Measurements from ENCODE around the gene MAPT. TPM values are rescaled to one million over a fixed set of nuclear protein-coding genes. Genes with fewer than 3 reads are reported as not detected.
"Not testable (repeated sequence)": the region's sequence is repeated elsewhere in the genome, so short reads cannot be mapped to it uniquely, and the experiment has no call there.

MAPT gene
- total and polyA plus RNA-seq, 4 donors: 48.2 to 446 (median 261) TPM

GRCh38 chr17:46012506-46013079, 118.2 kb downstream of the MAPT start:
- no peak for DNase-seq (ENCODE audit: low read depth in 4 of 6, low spot score in 6 of 6)
- no peaks in the 10 kb centered on the region for H3K27me3 ChIP-seq (ENCODE audit: control insufficient read depth, insufficient read depth, low read length)
- no peaks in the 10 kb centered on the region for H3K9me3 ChIP-seq (ENCODE audit: control insufficient read depth, insufficient read depth, low read length)
- H3K27ac ChIP-seq (ENCODE audit: low read depth, low read length): no peak overlapping the region
- H3K4me1 ChIP-seq (ENCODE audit: control insufficient read depth, insufficient read depth, low read length): peaks cover 19% of the 10 kb centered on the region
- 77% methylated on average over 10 of the region's 11 CpGs for WGBS (ENCODE audit: insufficient coverage)
- peaks cover 44% of the 10 kb centered on the region for H3K36me3 ChIP-seq (ENCODE audit: control insufficient read depth, insufficient read depth, low read length)
- no peak overlapping the region for H3K4me3 ChIP-seq (ENCODE audit: low read depth, low read length)

- Histone ChIP-seq H3K4me1 (ENCODE audit: control insufficient read depth, insufficient read depth, low read length) (peaks cover 19% of the 10 kb centered on the region), H3K9me3 (ENCODE audit: control insufficient read depth, insufficient read depth, low read length) (no peaks in the 10 kb centered on the region), H3K36me3 (ENCODE audit: control insufficient read depth, insufficient read depth, low read length) (peaks cover 44% of the 10 kb centered on the region), H3K27ac (ENCODE audit: low read depth, low read length) (no peak overlapping the region), H3K4me3 (ENCODE audit: low read depth, low read length) (no peak overlapping the region), H3K27me3 (ENCODE audit: control insufficient read depth, insufficient read depth, low read length) (no peaks in the 10 kb centered on the region)
- no peak for DNase-seq (ENCODE audit: low read depth in 4 of 6, low spot score in 6 of 6)
- WGBS (ENCODE audit: insufficient coverage): 72% methylated on average over 7 of the region's 7 CpGs
Observed at GRCh38 chr17:46013127-46013501, 118.8 kb downstream of the MAPT start.

GRCh38 chr17:46013502-46014165, 119.3 kb downstream of the MAPT start:
- DNase-seq (ENCODE audit: low read depth in 4 of 6, low spot score in 6 of 6): peak in 1 of 6 donors; percentile 40
- Histone ChIP-seq H3K4me1 (ENCODE audit: control insufficient read depth, insufficient read depth, low read length) (peaks cover 19% of the 10 kb centered on the region), H3K27ac (ENCODE audit: low read depth, low read length) (no peak overlapping the region), H3K27me3 (ENCODE audit: control insufficient read depth, insufficient read depth, low read length) (no peaks in the 10 kb centered on the region), H3K36me3 (ENCODE audit: control insufficient read depth, insufficient read depth, low read length) (peaks cover 45% of the 10 kb centered on the region), H3K9me3 (ENCODE audit: control insufficient read depth, insufficient read depth, low read length) (no peaks in the 10 kb centered on the region), H3K4me3 (ENCODE audit: low read depth, low read length) (no peak overlapping the region)
- WGBS (ENCODE audit: insufficient coverage): 31% methylated on average over 9 of the region's 9 CpGs

- 91% methylated on average over 4 of the region's 8 CpGs for WGBS (ENCODE audit: insufficient coverage)
Observed at GRCh38 chr17:46019408-46019925, 125.1 kb downstream of the MAPT start.

GRCh38 chr17:46020023-46020761, 125.8 kb downstream of the MAPT start:
- peaks cover 48% of the 10 kb centered on the region for H3K36me3 ChIP-seq (ENCODE audit: control insufficient read depth, insufficient read depth, low read length)
- H3K27ac ChIP-seq (ENCODE audit: low read depth, low read length): no peak overlapping the region

More at GRCh38 chr17:46019408-46019925, 125.1 kb downstream of the MAPT start:
- not testable (repeated sequence) for DNase-seq (ENCODE audit: low read depth in 4 of 6, low spot score in 6 of 6); H3K27ac ChIP-seq (ENCODE audit: low read depth, low read length); H3K4me1 ChIP-seq (ENCODE audit: control insufficient read depth, insufficient read depth, low read length); H3K27me3 ChIP-seq (ENCODE audit: control insufficient read depth, insufficient read depth, low read length); H3K4me3 ChIP-seq (ENCODE audit: low read depth, low read length); H3K9me3 ChIP-seq (ENCODE audit: control insufficient read depth, insufficient read depth, low read length)
- peaks cover 42% of the 10 kb centered on the region for H3K36me3 ChIP-seq (ENCODE audit: control insufficient read depth, insufficient read depth, low read length)

GRCh38 chr17:46020998-46021397, 126.6 kb downstream of the MAPT start:
- 85% methylated on average over 11 of the region's 12 CpGs for WGBS (ENCODE audit: insufficient coverage)
- Histone ChIP-seq H3K27me3 (ENCODE audit: control insufficient read depth, insufficient read depth, low read length) (no peaks in the 10 kb centered on the region), H3K36me3 (ENCODE audit: control insufficient read depth, insufficient read depth, low read length) (peaks cover 56% of the 10 kb centered on the region), H3K4me3 (ENCODE audit: low read depth, low read length) (no peak overlapping the region), H3K27ac (ENCODE audit: low read depth, low read length) (no peak overlapping the region), H3K9me3 (ENCODE audit: control insufficient read depth, insufficient read depth, low read length) (no peaks in the 10 kb centered on the region), H3K4me1 (ENCODE audit: control insufficient read depth, insufficient read depth, low read length) (peaks cover 18% of the 10 kb centered on the region)
- no peak for DNase-seq (ENCODE audit: low read depth in 4 of 6, low spot score in 6 of 6)

More at GRCh38 chr17:46020023-46020761, 125.8 kb downstream of the MAPT start:
- WGBS (ENCODE audit: insufficient coverage): 96% methylated on average over 5 of the region's 14 CpGs
- Histone ChIP-seq H3K9me3 (ENCODE audit: control insufficient read depth, insufficient read depth, low read length) (no peaks in the 10 kb centered on the region), H3K4me1 (ENCODE audit: control insufficient read depth, insufficient read depth, low read length) (peaks cover 12% of the 10 kb centered on the region), H3K27me3 (ENCODE audit: control insufficient read depth, insufficient read depth, low read length) (no peaks in the 10 kb centered on the region), H3K4me3 (ENCODE audit: low read depth, low read length) (no peak overlapping the region)
- no peak for DNase-seq (ENCODE audit: low read depth in 4 of 6, low spot score in 6 of 6)

GRCh38 chr17:46023366-46023765, 129.0 kb downstream of the MAPT start:
- 100% methylated on average over 3 of the region's 7 CpGs for WGBS (ENCODE audit: insufficient coverage)
- H3K9me3 ChIP-seq (ENCODE audit: control insufficient read depth, insufficient read depth, low read length); H3K27ac ChIP-seq (ENCODE audit: low read depth, low read length); H3K4me3 ChIP-seq (ENCODE audit: low read depth, low read length); H3K27me3 ChIP-seq (ENCODE audit: control insufficient read depth, insufficient read depth, low read length); DNase-seq (ENCODE audit: low read depth in 4 of 6, low spot score in 6 of 6): not testable (repeated sequence)
- peaks cover 75% of the 10 kb centered on the region for H3K36me3 ChIP-seq (ENCODE audit: control insufficient read depth, insufficient read depth, low read length)
- peaks cover 38% of the 10 kb centered on the region for H3K4me1 ChIP-seq (ENCODE audit: control insufficient read depth, insufficient read depth, low read length)

- WGBS (ENCODE audit: insufficient coverage): 66% methylated on average over 13 of the region's 24 CpGs
- no peak overlapping the region for H3K4me3 ChIP-seq (ENCODE audit: low read depth, low read length)
- peaks cover 41% of the 10 kb centered on the region for H3K4me1 ChIP-seq (ENCODE audit: control insufficient read depth, insufficient read depth, low read length)
- H3K27me3 ChIP-seq (ENCODE audit: control insufficient read depth, insufficient read depth, low read length): no peaks in the 10 kb centered on the region
- H3K36me3 ChIP-seq (ENCODE audit: control insufficient read depth, insufficient read depth, low read length): peaks cover 72% of the 10 kb centered on the region
- no peak for DNase-seq (ENCODE audit: low read depth in 4 of 6, low spot score in 6 of 6)
- no peaks in the 10 kb centered on the region for H3K9me3 ChIP-seq (ENCODE audit: control insufficient read depth, insufficient read depth, low read length)
- no peak overlapping the region for H3K27ac ChIP-seq (ENCODE audit: low read depth, low read length)
Observed at GRCh38 chr17:46023783-46024388, 129.5 kb downstream of the MAPT start.

GRCh38 chr17:46024590-46024989, 130.2 kb downstream of the MAPT start:
- Histone ChIP-seq H3K27ac (ENCODE audit: low read depth, low read length) (no peak overlapping the region), H3K9me3 (ENCODE audit: control insufficient read depth, insufficient read depth, low read length) (no peaks in the 10 kb centered on the region), H3K4me3 (ENCODE audit: low read depth, low read length) (no peak overlapping the region), H3K27me3 (ENCODE audit: control insufficient read depth, insufficient read depth, low read length) (no peaks in the 10 kb centered on the region), H3K36me3 (ENCODE audit: control insufficient read depth, insufficient read depth, low read length) (peaks cover 69% of the 10 kb centered on the region), H3K4me1 (ENCODE audit: control insufficient read depth, insufficient read depth, low read length) (peaks cover 41% of the 10 kb centered on the region)
- no peak for DNase-seq (ENCODE audit: low read depth in 4 of 6, low spot score in 6 of 6)
- WGBS (ENCODE audit: insufficient coverage): 68% methylated on average over 13 of the region's 14 CpGs
